LoVo (cell line): ENCODE results near the gene HIGD2A.

Experiments
- DNase-seq: peaks from one replicate; pipeline ENCODE4 v3.0.0-alpha.2; 2016; ENCODE audit warnings: low spot score

The HIGD2A gene

GRCh38 chr5:176415952-176416924 is 27.7 kb downstream of the HIGD2A start, which contains the start of gene CLTB:
Gene CLTB (minus strand): TSS chr5:176416539. CDS start chr5:176416363, 176 bp downstream.
- peak; percentile 97 for DNase-seq

GRCh38 chr5:176416965-176417364 is 28.4 kb downstream of the HIGD2A start:
- no peak for DNase-seq

GRCh38 chr5:176418251-176418650 is 29.7 kb downstream of the HIGD2A start:
- peak; percentile 63 for DNase-seq

GRCh38 chr5:176420086-176420485 is 31.5 kb downstream of the HIGD2A start:
- no peak for DNase-seq

- no peak for DNase-seq
These were observed 32.5 kb downstream of the HIGD2A start for GRCh38 chr5:176420972-176421544.

GRCh38 chr5:176424181-176424580 is 35.6 kb downstream of the HIGD2A start:
- no peak for DNase-seq

GRCh38 chr5:176425138-176425537 is 36.6 kb downstream of the HIGD2A start:
- DNase-seq, result peak; percentile 51

- DNase-seq, result no peak
These were observed 37.2 kb downstream of the HIGD2A start for GRCh38 chr5:176425791-176426190.

GRCh38 chr5:176426876-176427275 is 38.3 kb downstream of the HIGD2A start:
- DNase-seq, result no peak

GRCh38 chr5:176427971-176428370 is 39.4 kb downstream of the HIGD2A start:
- peak; percentile 53 for DNase-seq

GRCh38 chr5:176429972-176430371 is 41.4 kb downstream of the HIGD2A start:
- no peak for DNase-seq

GRCh38 chr5:176432707-176433106 is 44.2 kb downstream of the HIGD2A start:
- DNase-seq, result no peak

- DNase-seq, result no peak
These were observed 48.1 kb downstream of the HIGD2A start for GRCh38 chr5:176436656-176437055.

- DNase-seq, result peak; percentile 50
These were observed 50.6 kb downstream of the HIGD2A start for GRCh38 chr5:176438959-176439757.
